ENCODE results near the gene HOXB9. TPM values are rescaled to one million over a fixed set of nuclear protein-coding genes. Genes with fewer than 3 reads are reported as not detected.

HOXB9 gene
- total RNA-seq, 1 donor from 2014 or later: not detected

- Histone ChIP-seq H3K9me3 (no peaks in the 10 kb centered on the region), H3K27me3 (no peaks in the 10 kb centered on the region), H3K27ac (peak within 1 kb of the TSS; percentile 22 to 57), H3K36me3 (peaks cover 0 to 8% of the 10 kb centered on the region in 2 donors), H3K4me1 (peaks cover 9 to 15% of the 10 kb centered on the region in 2 donors), H3K4me3 (peak within 1 kb of the TSS; percentile 49 to 65)
- no peak for TF ChIP-seq CTCF (IDR thresholded peaks at IDR 0.05)
- intact Hi-C loops (cut with DNase I): loop anchor here (2.0 kb wide), 1 partner anchor 240 kb away; no protein-coding TSS in a partner anchor
- DNase-seq (ENCODE audit: low spot score in 2 of 2): no peak
Measured at GRCh38 chr17:48593126-48593829, 32.9 kb downstream of the HOXB9 start, which contains the start of gene HOXB5. TSS of gene HOXB5 (minus strand) at chr17:48593779. CDS start at chr17:48593682, 97 bp downstream.

GRCh38 chr17:48592577-48592976 lies 33.6 kb downstream of the HOXB9 start:
- H3K4me1 ChIP-seq: peaks cover 9 to 14% of the 10 kb centered on the region in 2 donors
- intact Hi-C loops (cut with DNase I): loop anchor here (2.0 kb wide), 1 partner anchor 240 kb away; no protein-coding TSS in a partner anchor
- no peaks in the 10 kb centered on the region for H3K9me3 ChIP-seq
- TF ChIP-seq CTCF (IDR thresholded peaks at IDR 0.05): no peak
- peak overlapping the region; percentile 5 to 65 for H3K4me3 ChIP-seq
- H3K27me3 ChIP-seq: no peaks in the 10 kb centered on the region
- peaks cover 0 to 8% of the 10 kb centered on the region in 2 donors for H3K36me3 ChIP-seq
- DNase-seq (ENCODE audit: low spot score in 2 of 2): no peak
- H3K27ac ChIP-seq: peak overlapping the region; percentile 22 to 57

DNA sequence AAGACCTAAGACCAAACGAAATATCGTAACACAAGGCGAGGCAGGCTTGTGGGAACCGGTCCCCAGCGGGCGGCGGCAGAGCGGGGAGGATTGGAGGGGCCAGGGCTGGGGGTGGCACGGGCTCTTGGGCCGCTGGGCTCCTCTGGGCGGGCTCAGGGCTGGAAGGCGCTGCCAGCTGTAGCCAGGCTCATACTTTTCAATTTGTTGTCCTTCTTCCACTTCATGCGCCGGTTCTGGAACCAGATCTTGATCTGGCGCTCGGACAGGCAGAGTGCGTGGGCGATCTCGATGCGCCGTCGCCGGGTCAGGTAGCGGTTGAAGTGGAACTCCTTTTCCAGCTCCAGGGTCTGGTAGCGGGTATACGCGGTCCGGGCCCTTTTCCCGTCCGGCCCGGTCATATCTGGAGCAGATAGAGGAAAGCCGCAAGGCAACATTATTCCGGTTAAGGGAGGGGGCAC lies 34.1 kb downstream of the HOXB9 start:
- intact Hi-C loops (cut with DNase I): loop anchor here (2.0 kb wide), 1 partner anchor 239 kb away; no protein-coding TSS in a partner anchor
- no peaks in the 10 kb centered on the region for H3K9me3 ChIP-seq
- no peak for DNase-seq (ENCODE audit: low spot score in 2 of 2)
- TF ChIP-seq CTCF (IDR thresholded peaks at IDR 0.05): no peak
- H3K4me1 ChIP-seq: peaks cover 5 to 9% of the 10 kb centered on the region in 2 donors
- no peak overlapping the region for H3K27ac ChIP-seq
- H3K4me3 ChIP-seq: peak overlapping the region; percentile 5 to 65
- H3K36me3 ChIP-seq: peaks cover 0 to 8% of the 10 kb centered on the region in 2 donors
- no peaks in the 10 kb centered on the region for H3K27me3 ChIP-seq

DNA sequence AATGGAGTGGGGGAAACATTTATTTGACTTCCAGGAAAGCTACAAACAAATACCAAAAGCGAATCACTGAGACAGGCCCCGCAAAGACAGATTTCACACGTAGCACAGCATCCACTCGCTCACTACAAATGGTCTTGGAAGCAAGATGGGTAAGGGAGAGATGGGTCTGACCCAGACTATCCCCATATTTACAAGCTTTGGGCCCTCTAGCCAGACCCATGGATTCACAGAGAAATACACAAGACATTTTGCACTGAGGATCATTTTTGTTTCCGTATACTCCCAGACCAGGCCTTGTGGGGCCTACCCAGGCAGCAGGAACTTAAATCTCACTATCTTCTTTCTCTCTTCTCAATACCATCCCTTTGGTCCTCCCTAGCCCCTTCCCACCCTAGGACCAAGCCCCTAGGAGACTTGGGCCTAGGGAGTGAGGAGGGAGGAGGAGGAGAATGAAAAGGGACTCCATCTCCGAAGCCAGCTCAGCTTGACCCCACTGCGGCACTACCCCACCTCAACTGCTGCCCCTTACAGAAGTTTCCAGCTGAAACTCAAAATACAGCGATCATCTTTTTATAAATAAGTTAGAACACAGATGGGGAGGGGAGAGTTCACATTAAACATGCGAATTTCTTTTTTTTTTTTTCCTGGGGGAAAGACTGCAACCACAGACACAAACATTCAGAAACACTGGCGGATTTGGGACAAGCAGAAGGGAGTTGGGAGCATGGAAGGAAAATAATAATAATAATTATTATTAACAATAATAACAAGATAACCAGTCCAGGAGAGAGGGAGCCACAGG lies 34.7 kb downstream of the HOXB9 start:
- H3K27ac ChIP-seq: no peak overlapping the region
- H3K4me1 ChIP-seq: peaks cover 5 to 11% of the 10 kb centered on the region in 2 donors
- no peak for DNase-seq (ENCODE audit: low spot score in 2 of 2)
- no peaks in the 10 kb centered on the region for H3K27me3 ChIP-seq
- H3K9me3 ChIP-seq: no peaks in the 10 kb centered on the region
- H3K36me3 ChIP-seq: peaks cover 0 to 8% of the 10 kb centered on the region in 2 donors
- intact Hi-C loops (cut with DNase I): loop anchor here (2.0 kb wide), 1 partner anchor 239 kb away; no protein-coding TSS in a partner anchor
- TF ChIP-seq CTCF (IDR thresholded peaks at IDR 0.05): no peak
- H3K4me3 ChIP-seq: peak overlapping the region in 1 of 2 donors; percentile 65

DNA sequence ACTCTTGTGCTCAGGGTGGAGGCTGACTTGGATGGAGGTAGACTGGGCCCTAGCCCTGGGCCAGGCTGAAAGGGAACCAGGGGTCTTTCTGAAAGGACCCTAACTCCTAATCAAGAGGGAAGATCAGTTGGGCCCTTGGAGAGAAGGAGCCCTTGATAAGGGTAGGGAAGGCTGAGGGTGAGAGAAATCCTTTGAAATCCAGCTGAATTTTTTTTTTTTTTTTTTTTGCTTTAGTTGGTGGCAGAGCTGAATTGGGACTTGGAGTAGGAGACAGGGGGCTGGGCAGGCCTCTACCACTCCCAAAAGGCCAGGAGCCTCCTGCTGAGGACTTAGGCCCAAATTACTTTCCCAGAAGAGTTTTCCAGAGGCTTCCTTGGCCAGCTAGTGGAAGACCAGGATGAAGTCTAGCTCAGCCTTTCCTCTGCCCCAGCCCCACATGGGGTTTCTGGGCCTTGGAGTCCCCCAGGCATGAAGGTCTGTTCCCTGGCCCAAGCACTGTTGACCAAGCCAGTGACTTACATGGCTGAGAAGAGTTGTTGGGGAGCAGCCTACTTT lies 35.5 kb downstream of the HOXB9 start:
- TF ChIP-seq CTCF (IDR thresholded peaks at IDR 0.05): no peak
- H3K9me3 ChIP-seq: no peaks in the 10 kb centered on the region
- H3K27ac ChIP-seq: no peak overlapping the region
- H3K4me3 ChIP-seq: no peak overlapping the region
- no peak for DNase-seq (ENCODE audit: low spot score in 2 of 2)
- intact Hi-C loops (cut with DNase I): no loop called here
- H3K4me1 ChIP-seq: peaks cover 5 to 16% of the 10 kb centered on the region in 2 donors
- no peaks in the 10 kb centered on the region for H3K27me3 ChIP-seq
- peaks cover 0 to 8% of the 10 kb centered on the region in 2 donors for H3K36me3 ChIP-seq

Data from ascending aorta (tissue), 2 donors.